Measurements from ENCODE around the gene IL36A.

- TF ChIP-seq CTCF (IDR thresholded peaks at IDR 0.05 in 2 of 3, conservative IDR thresholded peaks at IDR 0.05 in 1 of 3; ENCODE audit: insufficient read depth in 2 of 3, low read depth in 1 of 3, low read length in 3 of 3) (no peak), ZNF232 (CRISPR knock-in tag; IDR thresholded peaks at IDR 0.05) (no peak), EHMT2 (IDR thresholded peaks at IDR 0.05) (no peak), TCF7 (IDR thresholded peaks at IDR 0.05; ENCODE audit: borderline replicate concordance) (no peak), RBFOX2 (IDR thresholded peaks at IDR 0.05; ENCODE audit: low read depth, low read length) (no peak), ZNF586 (CRISPR knock-in tag; conservative IDR thresholded peaks at IDR 0.05) (no peak), ZNF24 (IDR thresholded peaks at IDR 0.05) (no peak), RAD51 (IDR thresholded peaks at IDR 0.05; ENCODE audit: borderline replicate concordance, low read depth) (no peak)
Observed at GRCh38 chr2:113002677-113003076, 2.6 kb upstream of the IL36A start.
